ENCODE measurements around the gene LILRA6. TPM values are rescaled to one million over a fixed set of nuclear protein-coding genes. Genes with fewer than 3 reads are reported as not detected.

Gene LILRA6
- polyA plus RNA-seq, 1 donor from 2014 or later, result not detected

DNA sequence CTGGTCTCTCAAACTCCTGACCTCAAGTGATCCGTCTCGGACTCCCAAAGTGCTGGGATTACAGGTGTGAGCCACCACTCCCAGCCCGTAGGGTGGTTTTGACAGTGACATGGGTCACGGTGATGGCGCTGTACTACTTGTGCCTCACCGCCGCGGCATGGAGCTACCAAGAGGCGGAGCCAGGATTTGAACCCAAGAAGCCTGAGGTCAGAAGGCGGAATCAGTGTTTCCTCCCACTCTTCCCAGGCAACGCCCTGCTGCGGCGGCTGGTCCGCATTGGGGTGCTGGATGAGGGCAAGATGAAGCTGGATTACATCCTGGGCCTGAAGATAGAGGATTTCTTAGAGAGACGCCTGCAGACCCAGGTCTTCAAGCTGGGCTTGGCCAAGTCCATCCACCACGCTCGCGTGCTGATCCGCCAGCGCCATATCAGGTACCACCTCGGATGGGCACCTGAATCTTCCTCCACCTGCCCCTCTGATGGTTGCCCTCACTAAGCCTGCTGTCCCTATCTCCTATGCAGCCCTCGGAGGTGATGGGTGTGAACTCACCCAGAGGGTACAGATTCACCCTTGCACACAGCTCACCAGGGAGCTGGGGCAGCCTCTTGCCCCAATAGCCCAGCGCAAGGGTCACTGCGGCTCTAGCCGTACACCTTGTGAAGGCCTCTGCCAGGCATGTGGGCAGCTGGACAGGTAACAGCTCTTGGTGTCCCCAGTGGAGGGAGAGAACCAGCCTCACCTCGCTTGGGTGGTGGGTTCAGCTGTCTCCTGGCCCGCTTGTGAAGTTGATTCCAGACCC is 36.4 kb downstream of the LILRA6 start:
- TF ChIP-seq, protein P1, sequence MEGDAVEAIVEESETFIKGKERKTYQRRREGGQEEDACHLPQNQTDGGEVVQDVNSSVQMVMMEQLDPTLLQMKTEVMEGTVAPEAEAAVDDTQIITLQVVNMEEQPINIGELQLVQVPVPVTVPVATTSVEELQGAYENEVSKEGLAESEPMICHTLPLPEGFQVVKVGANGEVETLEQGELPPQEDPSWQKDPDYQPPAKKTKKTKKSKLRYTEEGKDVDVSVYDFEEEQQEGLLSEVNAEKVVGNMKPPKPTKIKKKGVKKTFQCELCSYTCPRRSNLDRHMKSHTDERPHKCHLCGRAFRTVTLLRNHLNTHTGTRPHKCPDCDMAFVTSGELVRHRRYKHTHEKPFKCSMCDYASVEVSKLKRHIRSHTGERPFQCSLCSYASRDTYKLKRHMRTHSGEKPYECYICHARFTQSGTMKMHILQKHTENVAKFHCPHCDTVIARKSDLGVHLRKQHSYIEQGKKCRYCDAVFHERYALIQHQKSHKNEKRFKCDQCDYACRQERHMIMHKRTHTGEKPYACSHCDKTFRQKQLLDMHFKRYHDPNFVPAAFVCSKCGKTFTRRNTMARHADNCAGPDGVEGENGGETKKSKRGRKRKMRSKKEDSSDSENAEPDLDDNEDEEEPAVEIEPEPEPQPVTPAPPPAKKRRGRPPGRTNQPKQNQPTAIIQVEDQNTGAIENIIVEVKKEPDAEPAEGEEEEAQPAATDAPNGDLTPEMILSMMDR (IDR thresholded peaks at IDR 0.05; ENCODE audit: poor library complexity, severe bottlenecking), result no peak
- TF ChIP-seq EP300 (conservative IDR thresholded peaks at IDR 0.05; ENCODE audit: poor library complexity, severe bottlenecking) (no peak), MXI1 (conservative IDR thresholded peaks at IDR 0.05; ENCODE audit: poor library complexity, severe bottlenecking) (no peak), POLR2AphosphoS5 (IDR thresholded peaks at IDR 0.05) (no peak), SMC3 (conservative IDR thresholded peaks at IDR 0.05; ENCODE audit: poor library complexity) (no peak), EZH2 (IDR thresholded peaks at IDR 0.05; ENCODE audit: borderline replicate concordance, insufficient read depth, low read length, poor library complexity, severe bottlenecking) (no peak)
- Histone ChIP-seq H3K9me2 (ENCODE audit: insufficient read depth, low read length) (no peaks in the 10 kb centered on the region), H3K9me3 (ENCODE audit: low read length) (no peaks in the 10 kb centered on the region), H4K20me1 (ENCODE audit: insufficient read depth) (peaks cover 13% of the 10 kb centered on the region), H3K36me3 (ENCODE audit: insufficient read depth, low read length) (no peaks in the 10 kb centered on the region), H3K79me2 (replicated peaks; ENCODE audit: insufficient read depth, low read length) (peaks cover 45% of the 10 kb centered on the region), H3K4me2 (ENCODE audit: low read length) (no peak overlapping the region), H3K27ac (ENCODE audit: low read length) (no peak overlapping the region), H3K9ac (ENCODE audit: low read length) (no peak overlapping the region), H3K4me3 (ENCODE audit: low read length) (no peak overlapping the region), H3F3A (ENCODE audit: insufficient read depth, low read length, poor library complexity, severe bottlenecking) (no peaks in the 10 kb centered on the region), H3K27me3 (ENCODE audit: insufficient read depth, low read depth, low read length) (no peaks in the 10 kb centered on the region), H2AFZ (ENCODE audit: low read depth, low read length) (no peak overlapping the region)

DNA sequence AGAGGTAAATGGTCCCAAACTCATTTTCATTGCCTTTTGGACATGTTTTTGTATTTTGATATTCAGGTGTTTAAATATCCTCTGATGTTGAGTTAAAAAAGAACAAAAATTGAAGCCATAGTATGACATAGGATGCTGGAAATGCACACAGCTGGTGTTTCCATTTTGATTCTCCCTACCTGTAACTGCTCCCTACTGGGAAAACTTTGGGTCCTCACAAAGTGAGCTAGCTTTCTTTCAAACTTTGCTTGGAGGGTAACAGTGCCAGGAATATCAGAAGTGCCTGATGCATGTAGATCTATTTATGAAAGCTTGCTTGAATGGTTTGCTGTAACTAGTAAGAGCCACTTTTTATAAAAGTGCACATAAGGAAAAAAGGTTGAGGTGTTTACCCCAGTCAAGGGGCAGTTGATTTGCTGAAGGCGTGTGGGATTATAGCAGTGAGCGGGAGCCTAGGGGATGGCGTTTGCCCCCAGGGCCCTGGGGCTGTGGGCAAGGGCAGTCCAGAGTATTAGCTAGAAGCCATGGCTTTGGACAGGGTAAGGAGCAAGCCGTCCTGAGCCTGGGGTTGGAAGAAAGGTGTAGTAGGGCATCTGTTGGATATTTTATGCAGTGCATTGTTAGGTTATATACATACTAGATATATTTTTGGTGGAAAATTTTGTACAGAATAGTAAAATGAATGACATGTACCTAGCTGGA is 37.7 kb downstream of the LILRA6 start:
- Histone ChIP-seq H3F3A (ENCODE audit: insufficient read depth, low read length, poor library complexity, severe bottlenecking) (no peaks in the 10 kb centered on the region), H3K9ac (ENCODE audit: low read length) (no peak overlapping the region), H3K9me2 (ENCODE audit: insufficient read depth, low read length) (no peaks in the 10 kb centered on the region), H3K27ac (ENCODE audit: low read length) (no peak overlapping the region), H3K4me3 (ENCODE audit: low read length) (no peak overlapping the region), H3K9me3 (ENCODE audit: low read length) (no peaks in the 10 kb centered on the region), H3K4me2 (ENCODE audit: low read length) (no peak overlapping the region), H2AFZ (ENCODE audit: low read depth, low read length) (no peak overlapping the region), H3K27me3 (ENCODE audit: insufficient read depth, low read depth, low read length) (no peaks in the 10 kb centered on the region), H4K20me1 (ENCODE audit: insufficient read depth) (peaks cover 13% of the 10 kb centered on the region), H3K36me3 (ENCODE audit: insufficient read depth, low read length) (no peaks in the 10 kb centered on the region), H3K79me2 (replicated peaks; ENCODE audit: insufficient read depth, low read length) (peaks cover 48% of the 10 kb centered on the region)
- TF ChIP-seq SMC3 (conservative IDR thresholded peaks at IDR 0.05; ENCODE audit: poor library complexity) (no peak), TAF1 (IDR thresholded peaks at IDR 0.05; ENCODE audit: low read depth) (no peak), EP300 (conservative IDR thresholded peaks at IDR 0.05; ENCODE audit: poor library complexity, severe bottlenecking) (no peak), POLR2AphosphoS5 (IDR thresholded peaks at IDR 0.05) (no peak), MXI1 (conservative IDR thresholded peaks at IDR 0.05; ENCODE audit: poor library complexity, severe bottlenecking) (no peak), EZH2 (IDR thresholded peaks at IDR 0.05; ENCODE audit: borderline replicate concordance, insufficient read depth, low read length, poor library complexity, severe bottlenecking) (no peak), RAD21 (conservative IDR thresholded peaks at IDR 0.05) (no peak)
- TF ChIP-seq, protein P2, sequence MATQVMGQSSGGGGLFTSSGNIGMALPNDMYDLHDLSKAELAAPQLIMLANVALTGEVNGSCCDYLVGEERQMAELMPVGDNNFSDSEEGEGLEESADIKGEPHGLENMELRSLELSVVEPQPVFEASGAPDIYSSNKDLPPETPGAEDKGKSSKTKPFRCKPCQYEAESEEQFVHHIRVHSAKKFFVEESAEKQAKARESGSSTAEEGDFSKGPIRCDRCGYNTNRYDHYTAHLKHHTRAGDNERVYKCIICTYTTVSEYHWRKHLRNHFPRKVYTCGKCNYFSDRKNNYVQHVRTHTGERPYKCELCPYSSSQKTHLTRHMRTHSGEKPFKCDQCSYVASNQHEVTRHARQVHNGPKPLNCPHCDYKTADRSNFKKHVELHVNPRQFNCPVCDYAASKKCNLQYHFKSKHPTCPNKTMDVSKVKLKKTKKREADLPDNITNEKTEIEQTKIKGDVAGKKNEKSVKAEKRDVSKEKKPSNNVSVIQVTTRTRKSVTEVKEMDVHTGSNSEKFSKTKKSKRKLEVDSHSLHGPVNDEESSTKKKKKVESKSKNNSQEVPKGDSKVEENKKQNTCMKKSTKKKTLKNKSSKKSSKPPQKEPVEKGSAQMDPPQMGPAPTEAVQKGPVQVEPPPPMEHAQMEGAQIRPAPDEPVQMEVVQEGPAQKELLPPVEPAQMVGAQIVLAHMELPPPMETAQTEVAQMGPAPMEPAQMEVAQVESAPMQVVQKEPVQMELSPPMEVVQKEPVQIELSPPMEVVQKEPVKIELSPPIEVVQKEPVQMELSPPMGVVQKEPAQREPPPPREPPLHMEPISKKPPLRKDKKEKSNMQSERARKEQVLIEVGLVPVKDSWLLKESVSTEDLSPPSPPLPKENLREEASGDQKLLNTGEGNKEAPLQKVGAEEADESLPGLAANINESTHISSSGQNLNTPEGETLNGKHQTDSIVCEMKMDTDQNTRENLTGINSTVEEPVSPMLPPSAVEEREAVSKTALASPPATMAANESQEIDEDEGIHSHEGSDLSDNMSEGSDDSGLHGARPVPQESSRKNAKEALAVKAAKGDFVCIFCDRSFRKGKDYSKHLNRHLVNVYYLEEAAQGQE (IDR thresholded peaks at IDR 0.05; ENCODE audit: borderline replicate concordance), result no peak
- TF ChIP-seq, protein P1 (IDR thresholded peaks at IDR 0.05; ENCODE audit: poor library complexity, severe bottlenecking), result no peak
